HG02884 (cell line): ENCODE results near the gene DPH2.

Experiments used
- ATAC-seq: cut with Tn5 transposase; IDR thresholded peaks from one replicate; pipeline ENCODE4 v1.9.1; 2021; ENCODE audit warnings: mild to moderate bottlenecking, moderate library complexity; ENCODE audit not compliant: unreplicated experiment

Gene DPH2

DNA sequence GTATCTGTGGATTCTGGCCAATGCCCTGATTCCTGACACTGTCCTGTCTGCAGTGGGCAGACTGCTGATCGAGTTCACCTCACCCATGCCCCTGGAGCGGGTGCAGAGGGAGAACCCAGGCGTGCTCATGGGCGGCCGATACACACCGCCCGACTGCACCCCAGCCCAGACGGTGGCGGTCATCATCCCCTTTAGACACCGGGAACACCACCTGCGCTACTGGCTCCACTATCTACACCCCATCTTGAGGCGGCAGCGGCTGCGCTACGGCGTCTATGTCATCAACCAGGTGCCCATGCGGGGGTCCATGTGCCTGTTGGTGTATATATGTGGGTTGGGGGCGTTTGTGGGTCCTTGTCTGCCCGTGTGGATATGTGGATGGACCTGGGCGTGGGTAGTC, 11.8 kb downstream of the DPH2 start:
- no peak for ATAC-seq

DNA sequence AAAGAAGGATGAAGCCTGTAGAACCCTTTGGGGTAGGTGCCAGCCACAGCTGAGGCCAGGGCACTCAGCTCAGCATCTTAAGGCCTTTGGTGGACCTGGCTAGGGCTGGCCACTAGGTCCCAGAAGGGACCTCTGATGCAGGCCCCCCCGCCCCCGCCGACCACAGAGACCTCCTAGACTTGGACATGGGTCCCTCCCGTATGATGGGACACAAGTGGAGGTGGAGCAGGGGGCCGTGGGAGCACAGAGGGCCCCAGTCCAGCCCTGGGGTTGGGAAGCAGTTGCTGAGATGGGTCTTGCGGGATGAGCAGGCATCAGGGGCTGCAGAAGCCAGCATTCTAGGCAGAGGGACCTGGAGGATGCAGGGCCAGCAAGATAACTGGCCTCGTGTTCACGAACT, 12.4 kb downstream of the DPH2 start:
- ATAC-seq, result no peak

GRCh38 chr1:43982808-43983207, 13.0 kb downstream of the DPH2 start:
- ATAC-seq, result no peak

- no peak for ATAC-seq
These were observed 13.6 kb downstream of the DPH2 start for GRCh38 chr1:43983253-43983899.

DNA sequence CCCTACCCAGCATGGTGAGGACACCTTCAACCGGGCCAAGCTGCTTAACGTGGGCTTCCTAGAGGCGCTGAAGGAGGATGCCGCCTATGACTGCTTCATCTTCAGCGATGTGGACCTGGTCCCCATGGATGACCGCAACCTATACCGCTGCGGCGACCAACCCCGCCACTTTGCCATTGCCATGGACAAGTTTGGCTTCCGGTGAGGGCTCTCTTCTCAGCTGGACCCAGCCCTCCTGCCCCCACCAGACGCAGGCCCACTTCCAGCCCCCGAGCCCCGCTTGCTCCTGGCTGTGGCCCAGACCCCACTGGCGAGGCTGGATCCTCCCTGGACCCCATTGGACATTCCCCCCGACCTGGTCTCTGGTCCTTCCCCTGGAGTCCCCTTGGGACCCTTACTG, 15.0 kb downstream of the DPH2 start:
- ATAC-seq, result no peak

- no peak for ATAC-seq
These were observed 16.3 kb downstream of the DPH2 start for GRCh38 chr1:43985984-43986595.

- no peak for ATAC-seq
These were observed 16.9 kb downstream of the DPH2 start for GRCh38 chr1:43986712-43987111.

- ATAC-seq, result no peak
These were observed 17.5 kb downstream of the DPH2 start for GRCh38 chr1:43987159-43987902.

DNA sequence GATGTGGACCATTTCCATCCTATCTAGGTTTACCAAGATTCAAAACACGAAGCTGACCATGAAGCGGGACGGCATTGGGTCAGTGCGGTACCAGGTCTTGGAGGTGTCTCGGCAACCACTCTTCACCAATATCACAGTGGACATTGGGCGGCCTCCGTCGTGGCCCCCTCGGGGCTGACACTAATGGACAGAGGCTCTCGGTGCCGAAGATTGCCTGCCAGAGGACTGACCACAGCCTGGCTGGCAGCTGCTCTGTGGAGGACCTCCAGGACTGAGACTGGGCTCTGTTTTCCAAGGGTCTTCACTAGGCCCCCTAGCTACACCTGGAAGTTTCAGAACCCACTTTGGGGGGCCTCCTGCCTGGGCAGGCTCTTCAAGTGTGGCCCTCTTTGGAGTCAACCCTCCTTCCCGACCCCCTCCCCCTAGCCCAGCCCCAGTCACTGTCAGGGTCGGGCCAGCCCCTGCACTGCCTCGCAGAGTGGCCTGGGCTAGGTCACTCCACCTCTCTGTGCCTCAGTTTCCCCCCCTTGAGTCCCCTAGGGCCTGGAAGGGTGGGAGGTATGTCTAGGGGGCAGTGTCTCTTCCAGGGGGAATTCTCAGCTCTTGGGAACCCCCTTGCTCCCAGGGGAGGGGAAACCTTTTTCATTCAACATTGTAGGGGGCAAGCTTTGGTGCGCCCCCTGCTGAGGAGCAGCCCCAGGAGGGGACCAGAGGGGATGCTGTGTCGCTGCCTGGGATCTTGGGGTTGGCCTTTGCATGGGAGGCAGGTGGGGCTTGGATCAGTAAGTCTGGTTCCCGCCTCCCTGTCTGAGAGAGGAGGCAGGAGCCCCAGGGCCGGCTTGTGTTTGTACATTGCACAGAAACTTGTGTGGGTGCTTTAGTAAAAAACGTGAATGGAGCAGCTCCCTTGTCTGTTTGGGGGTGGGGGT, 20.7 kb downstream of the DPH2 start:
- no peak for ATAC-seq

- ATAC-seq, result no peak
These were observed 21.3 kb downstream of the DPH2 start for GRCh38 chr1:43991200-43991475.

DNA sequence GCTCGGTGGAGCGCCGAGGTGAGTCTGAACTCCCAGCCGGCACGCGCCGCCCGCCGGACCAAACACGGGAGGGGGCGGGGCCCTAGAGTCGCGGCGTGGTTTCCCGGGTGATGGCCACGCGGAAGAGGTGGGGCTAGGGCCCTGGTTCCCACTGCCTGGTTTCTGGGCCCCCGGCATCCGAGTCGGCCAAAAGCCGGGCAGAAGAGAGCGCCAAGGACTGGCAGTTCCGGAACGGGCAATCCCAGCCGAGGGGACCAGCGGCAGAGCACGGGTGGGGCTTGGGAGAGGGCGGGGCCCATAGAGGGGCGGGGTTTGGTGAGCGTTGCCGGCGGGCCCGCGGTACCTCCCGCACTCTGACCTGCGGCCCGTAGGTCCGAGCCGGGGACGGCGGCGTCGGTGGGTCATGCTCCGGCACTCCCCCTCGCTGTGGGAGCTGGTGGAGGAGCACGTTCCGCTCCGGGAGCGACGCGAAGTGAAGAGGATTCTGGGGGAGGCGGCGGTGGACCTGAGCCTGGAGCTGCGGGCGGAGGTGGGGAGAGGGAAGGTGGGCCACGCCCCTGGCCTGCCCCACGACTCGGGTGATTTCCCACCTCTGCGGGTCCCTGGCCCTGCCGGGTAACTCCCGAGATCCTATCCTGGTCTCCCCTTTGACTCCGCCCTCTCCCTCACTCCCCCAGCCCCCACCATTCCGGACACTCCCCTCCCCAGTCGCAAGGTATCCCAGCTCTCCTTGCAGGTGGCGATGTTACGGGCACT, 21.8 kb downstream of the DPH2 start, which contains the start of gene CCDC24:
Gene CCDC24 (plus strand): TSS at position 124 of the 756 bp plus-strand sequence. CDS start 280 bp downstream, at position 404.
- peak; percentile 70 for ATAC-seq

DNA sequence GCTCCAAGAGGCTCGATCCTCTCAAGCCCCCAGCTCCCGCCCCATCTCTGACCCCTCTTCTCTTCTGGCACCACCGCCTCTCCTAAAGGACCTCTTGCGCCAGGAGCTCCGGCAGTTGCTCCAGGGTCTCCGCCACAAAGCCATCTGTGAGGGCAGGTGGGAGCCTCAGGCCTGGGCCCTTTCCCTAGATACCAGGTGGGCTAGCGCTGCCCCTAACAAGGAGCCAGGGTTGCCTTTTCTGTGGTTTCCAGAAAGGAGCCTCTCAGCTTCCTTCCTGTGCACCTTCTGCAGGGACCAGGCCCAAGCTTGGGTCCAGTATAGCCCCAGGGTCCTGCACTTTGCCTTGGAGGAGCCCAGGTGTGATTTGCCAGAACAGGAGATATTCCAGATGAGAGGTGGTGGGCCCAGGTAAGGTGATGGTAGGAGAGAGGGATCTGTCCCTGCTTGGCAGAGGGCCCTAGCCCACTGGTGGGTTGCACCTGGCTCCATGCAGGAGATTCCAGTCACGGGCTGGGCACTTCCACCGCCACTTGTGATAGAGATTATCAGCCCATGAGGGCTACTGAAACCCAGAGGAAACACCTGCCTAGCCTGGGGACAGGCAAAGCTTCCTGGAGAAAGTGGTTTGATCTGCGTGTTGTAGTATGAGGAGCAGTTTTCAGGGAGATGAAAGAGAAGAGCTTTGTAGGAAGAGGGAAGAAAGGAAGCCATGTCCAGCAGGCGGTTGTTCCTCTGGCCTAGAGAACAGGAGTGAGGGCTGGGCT, 22.6 kb downstream of the DPH2 start:
- no peak for ATAC-seq

DNA sequence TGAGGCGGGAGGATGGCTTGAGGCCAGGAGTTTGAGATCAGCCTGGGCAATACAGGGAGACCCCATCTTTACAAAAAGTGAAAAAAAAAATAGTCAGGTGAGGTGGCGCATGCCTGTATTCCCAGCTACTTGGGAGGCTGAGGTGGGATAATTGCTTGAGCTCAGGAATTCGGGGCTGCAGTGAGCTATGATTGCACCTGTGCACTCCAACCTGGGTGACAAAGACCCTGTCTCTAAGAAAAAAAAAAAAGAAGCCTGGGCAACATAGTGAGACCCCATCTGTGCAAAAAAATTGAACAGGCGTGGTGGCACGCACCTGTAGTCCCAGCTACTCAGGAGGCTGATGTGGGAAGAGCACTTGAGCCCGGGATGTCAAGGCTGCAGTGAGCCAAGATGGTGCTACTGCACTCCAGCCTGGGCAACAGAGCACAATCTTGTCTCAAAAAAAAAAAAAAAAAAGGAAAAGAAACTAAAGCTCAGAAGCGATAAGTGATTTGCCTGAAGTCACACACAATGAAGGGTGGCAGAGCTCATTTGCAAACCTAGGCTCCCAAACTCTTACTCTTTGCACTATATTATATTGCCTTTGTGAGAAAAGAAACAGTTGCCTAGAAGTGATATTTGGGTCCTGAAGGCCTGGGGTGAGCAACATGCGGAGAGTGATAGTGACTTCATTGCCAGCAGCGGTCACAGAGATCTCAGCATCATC, 23.6 kb downstream of the DPH2 start:
- no peak for ATAC-seq

GRCh38 chr1:43994071-43994470, 24.3 kb downstream of the DPH2 start:
- no peak for ATAC-seq

DNA sequence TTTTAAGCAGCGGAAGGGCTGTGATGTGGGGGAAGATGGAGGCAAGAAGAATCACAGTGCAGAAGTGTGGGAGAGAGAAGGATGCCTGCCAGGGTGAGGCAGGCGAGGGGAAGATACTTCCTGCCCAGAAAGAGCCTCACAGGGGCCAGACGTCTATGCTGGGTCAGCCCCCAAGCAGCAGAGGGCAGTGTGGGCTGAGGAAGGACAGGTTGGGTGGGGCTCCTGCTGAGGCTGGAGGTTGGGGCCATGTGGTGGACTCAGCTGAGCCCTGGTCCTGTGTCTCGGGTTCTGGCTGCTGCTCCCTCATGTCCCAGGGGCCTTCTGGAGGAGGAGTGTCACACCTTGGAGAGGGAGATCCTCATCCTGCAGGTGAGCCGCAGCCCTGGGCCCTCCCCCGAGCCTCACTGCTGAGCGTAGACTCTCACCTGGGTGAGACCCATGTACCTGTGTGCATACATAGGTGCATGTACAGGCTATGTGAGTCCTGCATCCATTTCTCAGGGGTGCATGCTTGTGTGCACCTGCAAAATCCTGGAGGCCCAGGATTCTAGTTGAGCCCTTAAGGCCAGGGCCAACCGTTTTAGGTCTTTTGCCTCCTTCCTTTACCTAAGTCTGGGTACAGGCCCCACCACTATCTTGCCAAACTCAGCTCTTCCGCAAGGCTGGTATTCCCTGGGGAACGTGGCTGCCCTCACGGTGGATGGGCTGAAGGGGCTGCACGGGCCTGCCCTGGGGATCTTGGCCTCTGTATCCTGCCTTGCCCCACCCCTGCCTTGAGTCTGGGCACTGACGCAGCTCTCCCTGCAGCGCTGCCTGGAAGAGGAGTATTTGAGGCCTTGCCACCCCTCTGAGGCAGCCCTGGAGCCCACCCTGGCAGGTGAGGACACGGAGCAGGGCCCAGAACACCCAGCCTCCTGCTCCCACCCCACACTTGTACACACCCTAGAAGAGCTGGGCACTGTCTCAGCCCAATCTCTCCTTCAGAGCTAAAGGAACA, 25.3 kb downstream of the DPH2 start:
- no peak for ATAC-seq

- no peak for ATAC-seq
These were observed 26.3 kb downstream of the DPH2 start for GRCh38 chr1:43995984-43996732.

DNA sequence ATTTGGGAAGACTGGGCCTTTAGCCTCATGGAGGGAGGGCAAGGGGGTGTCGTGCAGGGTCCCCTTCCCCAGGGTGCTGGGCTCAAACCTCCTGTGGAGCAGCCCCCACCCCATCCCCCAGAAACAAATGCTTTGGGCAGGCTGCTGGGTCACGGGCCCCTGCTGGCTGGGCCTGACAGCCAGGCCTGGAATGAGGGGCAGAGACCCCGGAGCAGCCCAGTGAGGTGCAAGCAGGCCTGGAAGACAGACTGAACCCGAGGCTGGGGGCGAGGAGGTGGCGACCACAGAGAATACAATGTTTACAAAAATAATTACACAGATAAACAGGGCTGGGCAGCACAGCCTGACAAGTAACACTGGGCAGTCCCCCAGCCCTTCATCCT, 26.9 kb downstream of the DPH2 start:
- ATAC-seq, result no peak
